Thoracic aorta (tissue), 2 donors: ENCODE data around the gene REXO4. TPM values are rescaled to one million over a fixed set of nuclear protein-coding genes. Genes with fewer than 3 reads are reported as not detected.

ENCODE experiments used
- ATAC-seq: fragments of 150-250 bp; one replicate; pipeline ENCODE4 v1.8.0; 2017; ENCODE audit warnings: low read depth; ENCODE audit not compliant: insufficient number of reproducible peaks, low FRiP score
- DNase-seq: peaks from one replicate; pipeline ENCODE4 v3.0.0-alpha.2; 2020; ENCODE audit warnings: low spot score
- H3K27ac ChIP-seq, 2 donors: fragments of 200-600 bp; sonication (generic); 1 replicate in 1 of 2; 2 replicates in 1 of 2; pipeline ENCODE4 v1.5.1; 2016; ENCODE audit warnings: mild to moderate bottlenecking in 2 of 2, moderate library complexity in 2 of 2
- H3K27me3 ChIP-seq: fragments of 200-600 bp; sonication (generic); replicated peaks from 2 replicates; pipeline ENCODE4 v1.6.0; 2016; ENCODE audit warnings: mild to moderate bottlenecking; ENCODE audit not compliant: insufficient read depth
- H3K36me3 ChIP-seq: fragments of 200-600 bp; sonication (generic); one replicate; pipeline ENCODE4 v1.5.1; 2016
- H3K4me1 ChIP-seq, 2 donors: fragments of 200-600 bp; sonication (generic); 1 replicate in 1 of 2; 2 replicates in 1 of 2; pipeline versions ENCODE4 v1.5.1 to v1.6.0; 2016; ENCODE audit warnings: low read depth in 2 of 2, mild to moderate bottlenecking in 1 of 2; ENCODE audit not compliant: control insufficient read depth in 1 of 2
- H3K4me3 ChIP-seq: fragments of 200-600 bp; sonication (generic); 2 replicates; pipeline ENCODE4 v1.5.1; 2016; ENCODE audit warnings: mild to moderate bottlenecking
- H3K9me3 ChIP-seq: fragments of 200-600 bp; sonication (generic); 2 replicates; pipeline ENCODE4 v1.5.1; 2016
- total RNA-seq, 2 donors: library from RNA; depleted of rRNA; stranded (reverse); fragments of >200 nt; gene quantifications; one replicate each; pipeline versions ENCODE4 v1.1.0 to v1.2.3, GENCODE V29; 2016
- TF ChIP-seq, protein P1 (sequence below): fragments of 200-600 bp; sonication (generic); IDR thresholded peaks from one replicate; pipeline ENCODE4 v1.5.1; 2019; ENCODE audit warnings: antibody characterized with exemption

Gene REXO4
- total RNA-seq, 2 donors from 2014 or later: 7.7 to 18.6 TPM

DNA sequence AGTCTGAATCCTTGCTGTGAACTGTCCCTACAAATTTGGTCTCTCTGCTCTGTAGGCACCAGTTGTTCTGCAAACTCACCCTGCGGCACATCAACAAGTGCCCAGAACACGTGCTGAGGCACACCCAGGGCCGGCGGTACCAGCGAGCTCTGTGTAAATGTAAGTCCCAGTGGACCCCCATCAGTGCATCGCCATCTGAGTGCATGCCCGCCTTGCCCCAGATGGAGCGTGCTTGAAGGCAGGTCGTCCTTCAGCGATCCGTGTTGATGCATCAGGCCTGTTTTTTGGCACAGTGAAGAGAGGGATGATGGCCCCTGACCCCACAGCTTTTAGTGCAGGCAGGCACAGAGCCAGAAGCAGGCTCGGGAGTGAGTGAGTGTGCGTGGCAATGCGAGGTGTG, 60.2 kb downstream of the REXO4 start:
- H3K4me1 ChIP-seq: peaks cover 15 to 28% of the 10 kb centered on the region in 2 donors
- no peaks in the 10 kb centered on the region for H3K9me3 ChIP-seq
- H3K27ac ChIP-seq: no peak overlapping the region
- TF ChIP-seq, protein P1, sequence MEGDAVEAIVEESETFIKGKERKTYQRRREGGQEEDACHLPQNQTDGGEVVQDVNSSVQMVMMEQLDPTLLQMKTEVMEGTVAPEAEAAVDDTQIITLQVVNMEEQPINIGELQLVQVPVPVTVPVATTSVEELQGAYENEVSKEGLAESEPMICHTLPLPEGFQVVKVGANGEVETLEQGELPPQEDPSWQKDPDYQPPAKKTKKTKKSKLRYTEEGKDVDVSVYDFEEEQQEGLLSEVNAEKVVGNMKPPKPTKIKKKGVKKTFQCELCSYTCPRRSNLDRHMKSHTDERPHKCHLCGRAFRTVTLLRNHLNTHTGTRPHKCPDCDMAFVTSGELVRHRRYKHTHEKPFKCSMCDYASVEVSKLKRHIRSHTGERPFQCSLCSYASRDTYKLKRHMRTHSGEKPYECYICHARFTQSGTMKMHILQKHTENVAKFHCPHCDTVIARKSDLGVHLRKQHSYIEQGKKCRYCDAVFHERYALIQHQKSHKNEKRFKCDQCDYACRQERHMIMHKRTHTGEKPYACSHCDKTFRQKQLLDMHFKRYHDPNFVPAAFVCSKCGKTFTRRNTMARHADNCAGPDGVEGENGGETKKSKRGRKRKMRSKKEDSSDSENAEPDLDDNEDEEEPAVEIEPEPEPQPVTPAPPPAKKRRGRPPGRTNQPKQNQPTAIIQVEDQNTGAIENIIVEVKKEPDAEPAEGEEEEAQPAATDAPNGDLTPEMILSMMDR: no peak
- no peaks in the 10 kb centered on the region for H3K27me3 ChIP-seq
- DNase-seq: no peak
- peaks cover 2% of the 10 kb centered on the region for H3K36me3 ChIP-seq
- no peak for ATAC-seq
- no peak overlapping the region for H3K4me3 ChIP-seq

DNA sequence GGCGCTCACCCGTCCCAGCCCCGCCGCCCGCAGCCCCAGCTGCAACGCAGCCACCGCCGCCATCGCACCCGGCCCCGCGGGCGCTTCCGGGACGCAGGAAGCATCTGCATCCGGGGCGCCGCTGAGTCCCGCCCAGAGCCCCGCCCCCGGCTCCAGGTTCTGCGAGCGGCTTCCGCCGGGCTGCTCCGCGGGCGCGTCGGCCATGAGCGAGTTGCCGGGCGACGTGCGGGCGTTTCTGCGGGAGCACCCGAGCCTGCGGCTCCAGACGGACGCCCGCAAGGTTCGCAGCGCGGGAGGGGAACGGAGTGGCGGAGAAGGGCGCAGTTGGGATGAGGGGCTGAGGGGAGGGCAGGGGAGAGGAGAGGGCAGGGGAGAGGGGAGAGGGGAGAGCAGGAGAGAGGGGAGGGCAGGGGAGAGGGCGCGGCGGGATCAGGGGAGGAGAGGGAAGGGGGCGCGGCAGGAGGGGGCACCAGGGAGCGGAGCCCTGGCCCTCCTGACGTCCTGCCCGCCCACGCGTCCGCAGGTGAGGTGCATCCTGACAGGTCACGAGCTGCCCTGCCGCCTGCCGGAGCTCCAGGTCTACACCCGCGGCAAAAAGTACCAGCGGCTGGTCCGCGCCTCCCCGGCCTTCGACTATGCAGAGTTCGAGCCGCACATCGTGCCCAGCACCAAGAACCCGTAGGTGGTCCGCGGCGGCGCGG, 61.3 kb downstream of the REXO4 start, which contains the start of the genes SURF1 and SURF2:
Gene SURF1, minus strand, starts transcription at position 97 of the 701 bp plus-strand sequence. Its CDS starts 34 bp downstream, at position 63.
Gene SURF2, plus strand, starts transcription at position 160 of the 701 bp plus-strand sequence. Its CDS starts 43 bp downstream, at position 203.
- peak within 1 kb of the TSS; percentile 88 for H3K4me3 ChIP-seq
- H3K36me3 ChIP-seq: peaks cover 10% of the 10 kb centered on the region
- ATAC-seq: peak; percentile 39
- peak; percentile 45 for DNase-seq
- peak within 1 kb of the TSS; percentile 56 to 58 for H3K27ac ChIP-seq
- peaks cover 15 to 28% of the 10 kb centered on the region in 2 donors for H3K4me1 ChIP-seq
- no peaks in the 10 kb centered on the region for H3K9me3 ChIP-seq
- TF ChIP-seq, protein P1: no peak
- no peaks in the 10 kb centered on the region for H3K27me3 ChIP-seq

Other genes with a start within 250 kb of the REXO4 start
- gene OBP2B, start 208.8 kb downstream of the REXO4 start, total RNA-seq: not detected
- under 1 TPM; 0.14 to 0.21 TPM for gene ABO, start 142.8 kb downstream of the REXO4 start, total RNA-seq
- 10 to 100 TPM; 11.6 to 46.1 TPM for gene SURF6, start 81.8 kb downstream of the REXO4 start, total RNA-seq
- 10 to 100 TPM; 50.0 to 51.2 TPM for gene MED22, start 69.9 kb downstream of the REXO4 start, total RNA-seq
- gene RPL7A, start 69.8 kb downstream of the REXO4 start, total RNA-seq: 100 to 1,000 TPM; 889 to 895 TPM
- gene SURF1, start 61.5 kb downstream of the REXO4 start, total RNA-seq: 10 to 100 TPM; 47.6 to 66.6 TPM
- 10 to 100 TPM in 1 of 2 donors, 1 to 10 TPM in 1; 7.0 to 13.3 TPM for gene SURF2, start 61.5 kb downstream of the REXO4 start, total RNA-seq
- 100 to 1,000 TPM; 152 to 154 TPM for gene SURF4, start 42.0 kb downstream of the REXO4 start, total RNA-seq
- gene STKLD1, start 41.6 kb downstream of the REXO4 start, total RNA-seq: under 1 TPM in 1 of 2 donors, not detected in 1; 0.42 TPM
- 1 to 10 TPM; 1.3 to 6.0 TPM for gene ADAMTS13, start 4.4 kb upstream of the REXO4 start, total RNA-seq
- gene CACFD1, start 42.0 kb upstream of the REXO4 start, total RNA-seq: 10 to 100 TPM; 15.8 to 19.5 TPM
- 1 to 10 TPM; 4.6 to 8.8 TPM for gene SLC2A6, start 61.1 kb upstream of the REXO4 start, total RNA-seq
- not detected for gene MYMK, start 106.9 kb upstream of the REXO4 start, total RNA-seq
- 1 to 10 TPM; 2.8 to 5.5 TPM for gene ADAMTSL2, start 116.7 kb upstream of the REXO4 start, total RNA-seq
- gene FAM163B, start 191.4 kb upstream of the REXO4 start, total RNA-seq: not detected
- not detected for gene DBH, start 218.4 kb upstream of the REXO4 start, total RNA-seq